Posterior cingulate gyrus (tissue), 11 donors: ENCODE measurements around the gene PRTFDC1.

Experiments
- DNase-seq, 10 donors: peaks; one replicate each; pipeline versions ENCODE4 v3.0.0 to v3.0.0-alpha.2; 2020 to 2021; ENCODE audit warnings: mixed read lengths in 3 of 10
- intact Hi-C: fragments of 100-400 bp; cut with DNase I; formaldehyde crosslinking; loops from one replicate; pipeline ENCODE4 v1.15.1; 2023

Gene PRTFDC1

GRCh38 chr10:24914148-24914547 lies 38.3 kb downstream of the PRTFDC1 start:
- no peak for DNase-seq
- intact Hi-C loops = no loop called here

- intact Hi-C loops = no loop called here
- DNase-seq = no peak
Measured at GRCh38 chr10:24912215-24912614, 40.2 kb downstream of the PRTFDC1 start.

- intact Hi-C loops = no loop called here
- DNase-seq = no peak
Measured at GRCh38 chr10:24911029-24911428, 41.4 kb downstream of the PRTFDC1 start.

- intact Hi-C loops = no loop called here
- DNase-seq = no peak
Measured at GRCh38 chr10:24910574-24910973, 41.8 kb downstream of the PRTFDC1 start.

- intact Hi-C loops = no loop called here
- DNase-seq = no peak
Measured at GRCh38 chr10:24908793-24909423, 43.5 kb downstream of the PRTFDC1 start.

- intact Hi-C loops = no loop called here
- DNase-seq = no peak
Measured at GRCh38 chr10:24907956-24908355, 44.5 kb downstream of the PRTFDC1 start.

GRCh38 chr10:24906372-24906771 lies 46.0 kb downstream of the PRTFDC1 start:
- DNase-seq = no peak
- intact Hi-C loops = no loop called here

- intact Hi-C loops = no loop called here
- no peak for DNase-seq
Measured at GRCh38 chr10:24904824-24905223, 47.6 kb downstream of the PRTFDC1 start.

- intact Hi-C loops = no loop called here
- no peak for DNase-seq
Measured at GRCh38 chr10:24902400-24902728, 50.0 kb downstream of the PRTFDC1 start.

- DNase-seq = peak in 5 of 10 donors; percentile 30 to 88 (median 49)
Measured at GRCh38 chr10:24901686-24902399, 50.6 kb downstream of the PRTFDC1 start.

GRCh38 chr10:24900888-24901685 lies 51.3 kb downstream of the PRTFDC1 start:
- intact Hi-C loops = no loop called here
- no peak for DNase-seq

More at GRCh38 chr10:24901686-24902399, 50.6 kb downstream of the PRTFDC1 start:
- intact Hi-C loops = no loop called here

GRCh38 chr10:24899571-24899970 lies 52.8 kb downstream of the PRTFDC1 start:
- intact Hi-C loops = no loop called here
- no peak for DNase-seq

GRCh38 chr10:24898501-24898900 lies 53.9 kb downstream of the PRTFDC1 start:
- no peak for DNase-seq
- intact Hi-C loops = no loop called here

- intact Hi-C loops = no loop called here
- DNase-seq = no peak
Measured at GRCh38 chr10:24897326-24897926, 55.0 kb downstream of the PRTFDC1 start.

- DNase-seq = no peak
- intact Hi-C loops = no loop called here
Measured at GRCh38 chr10:24894728-24895127, 57.7 kb downstream of the PRTFDC1 start.

- intact Hi-C loops = no loop called here
- peak in 1 of 10 donors; percentile 80 for DNase-seq
Measured at GRCh38 chr10:24894309-24894708, 58.1 kb downstream of the PRTFDC1 start.

- no peak for DNase-seq
- intact Hi-C loops = no loop called here
Measured at GRCh38 chr10:24893127-24893526, 59.3 kb downstream of the PRTFDC1 start.

- intact Hi-C loops = no loop called here
- no peak for DNase-seq
Measured at GRCh38 chr10:24891823-24892222, 60.6 kb downstream of the PRTFDC1 start.

- intact Hi-C loops = no loop called here
Measured at GRCh38 chr10:24889639-24890038, 62.8 kb downstream of the PRTFDC1 start.

GRCh38 chr10:24887855-24888231 lies 64.6 kb downstream of the PRTFDC1 start:
- no peak for DNase-seq
- intact Hi-C loops = no loop called here

More at GRCh38 chr10:24889639-24890038, 62.8 kb downstream of the PRTFDC1 start:
- no peak for DNase-seq

GRCh38 chr10:24886290-24886680 lies 66.1 kb downstream of the PRTFDC1 start:
- intact Hi-C loops = no loop called here
- DNase-seq = no peak
